Retinal pigment epithelial cell (primary cell): ENCODE data around the gene PGP.

Source experiments
- DNase-seq: peaks from one replicate; pipeline ENCODE4 v3.0.0-alpha.2; 2010; ENCODE audit warnings: low read depth
- H3K4me3 ChIP-seq: 2 replicates; pipeline ENCODE4 v1.5.1; 2011; ENCODE audit warnings: mild to moderate bottlenecking, low read length, control low read depth, moderate library complexity
- TF ChIP-seq, protein P1 (sequence below): conservative IDR thresholded peaks from 2 replicates; pipeline ENCODE4 v1.5.1; 2011; ENCODE audit warnings: low read depth, low read length, control low read depth, inconsistent platforms

The PGP gene

DNA sequence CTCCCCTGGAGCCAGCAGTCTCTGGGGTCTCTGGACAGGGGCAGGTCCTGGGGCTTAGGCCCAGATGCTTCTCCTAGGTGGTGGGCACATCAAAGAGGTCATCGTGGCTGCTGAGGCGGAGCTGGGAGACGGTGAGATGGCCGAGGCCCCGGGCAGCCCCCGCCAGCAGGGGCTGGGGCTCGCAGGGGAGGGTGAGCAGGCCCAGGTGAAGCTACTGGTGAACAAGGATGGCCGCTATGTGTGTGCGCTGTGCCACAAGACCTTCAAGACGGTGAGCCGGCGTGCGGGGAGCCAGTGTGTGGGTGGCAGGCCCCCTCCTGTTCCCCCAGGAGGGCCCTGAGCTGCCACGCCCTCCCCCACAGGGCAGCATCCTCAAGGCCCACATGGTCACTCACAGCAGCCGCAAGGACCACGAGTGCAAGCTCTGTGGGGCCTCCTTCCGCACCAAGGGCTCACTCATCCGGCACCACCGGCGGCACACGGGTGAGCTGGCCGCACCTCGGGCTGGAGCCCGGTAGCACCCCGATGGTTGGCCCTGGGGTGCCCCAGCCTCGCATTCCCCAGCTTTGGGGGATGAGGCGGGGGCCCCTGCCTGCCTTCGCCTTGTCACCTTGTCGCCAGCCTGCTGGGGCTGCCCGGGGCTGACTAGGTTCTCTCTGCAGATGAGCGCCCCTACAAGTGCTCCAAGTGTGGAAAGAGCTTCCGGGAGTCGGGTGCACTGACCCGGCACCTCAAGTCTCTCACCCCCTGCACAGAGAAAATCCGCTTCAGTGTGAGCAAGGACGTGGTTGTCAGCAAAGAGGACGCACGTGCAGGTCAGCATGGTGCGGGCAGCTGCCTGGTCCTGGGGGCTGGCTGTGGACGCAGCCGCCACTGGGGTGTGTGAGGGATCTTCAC lies 17.7 kb upstream of the PGP start:
- H3K4me3 ChIP-seq = no peak overlapping the region
- TF ChIP-seq, protein P1, sequence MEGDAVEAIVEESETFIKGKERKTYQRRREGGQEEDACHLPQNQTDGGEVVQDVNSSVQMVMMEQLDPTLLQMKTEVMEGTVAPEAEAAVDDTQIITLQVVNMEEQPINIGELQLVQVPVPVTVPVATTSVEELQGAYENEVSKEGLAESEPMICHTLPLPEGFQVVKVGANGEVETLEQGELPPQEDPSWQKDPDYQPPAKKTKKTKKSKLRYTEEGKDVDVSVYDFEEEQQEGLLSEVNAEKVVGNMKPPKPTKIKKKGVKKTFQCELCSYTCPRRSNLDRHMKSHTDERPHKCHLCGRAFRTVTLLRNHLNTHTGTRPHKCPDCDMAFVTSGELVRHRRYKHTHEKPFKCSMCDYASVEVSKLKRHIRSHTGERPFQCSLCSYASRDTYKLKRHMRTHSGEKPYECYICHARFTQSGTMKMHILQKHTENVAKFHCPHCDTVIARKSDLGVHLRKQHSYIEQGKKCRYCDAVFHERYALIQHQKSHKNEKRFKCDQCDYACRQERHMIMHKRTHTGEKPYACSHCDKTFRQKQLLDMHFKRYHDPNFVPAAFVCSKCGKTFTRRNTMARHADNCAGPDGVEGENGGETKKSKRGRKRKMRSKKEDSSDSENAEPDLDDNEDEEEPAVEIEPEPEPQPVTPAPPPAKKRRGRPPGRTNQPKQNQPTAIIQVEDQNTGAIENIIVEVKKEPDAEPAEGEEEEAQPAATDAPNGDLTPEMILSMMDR = no peak
- no peak for DNase-seq

DNA sequence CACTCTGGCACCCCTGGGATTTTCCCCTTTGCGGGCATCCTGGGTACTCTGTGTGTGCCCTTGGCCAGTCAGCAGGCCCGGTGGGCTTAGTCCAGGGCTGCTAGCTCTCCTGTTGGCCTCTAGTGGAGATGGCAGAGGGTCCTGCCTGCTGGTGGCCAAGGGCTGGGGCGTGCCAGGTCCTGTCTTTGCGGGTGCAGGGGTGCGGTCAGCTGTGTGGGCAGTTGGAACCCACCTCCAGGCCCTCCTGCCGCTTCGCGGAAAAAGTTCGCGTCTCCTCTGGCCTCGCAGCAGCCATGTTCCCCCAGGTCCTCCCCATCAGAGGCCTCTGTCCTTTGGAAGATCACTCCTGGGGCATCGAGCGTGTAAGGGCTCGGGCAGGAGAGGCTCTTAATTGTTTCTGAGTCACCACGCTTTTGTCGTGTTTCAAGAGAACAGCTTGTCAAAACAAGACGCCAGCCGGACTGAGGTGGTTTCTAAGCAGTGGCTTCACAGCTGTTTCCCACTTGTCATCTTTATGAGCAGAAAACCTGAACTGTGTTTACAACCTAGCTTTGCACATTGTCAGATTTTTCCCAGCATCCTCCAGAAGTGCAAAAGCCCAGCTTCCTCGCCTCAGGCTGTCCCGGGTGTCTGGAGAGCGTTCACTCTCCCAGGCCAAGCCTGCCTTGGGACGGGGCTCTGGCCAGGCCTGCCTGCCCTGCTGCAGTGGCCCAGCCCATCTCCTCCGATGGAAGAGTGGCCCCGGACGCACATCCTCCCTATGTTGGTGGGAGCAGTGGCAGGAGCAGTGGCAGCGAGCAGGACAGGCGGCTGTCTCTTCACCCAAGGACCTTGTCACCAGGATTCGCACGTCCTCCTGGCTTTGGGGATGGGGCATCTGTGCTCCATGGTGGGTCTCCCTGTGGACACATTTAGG lies 16.6 kb upstream of the PGP start:
- no peak for DNase-seq
- TF ChIP-seq, protein P1 = no peak
- H3K4me3 ChIP-seq = no peak overlapping the region

- no peak overlapping the region for H3K4me3 ChIP-seq
- TF ChIP-seq, protein P1 = no peak
- DNase-seq = no peak
Observed at GRCh38 chr16:2230376-2230775, 15.7 kb upstream of the PGP start.

- no peak overlapping the region for H3K4me3 ChIP-seq
- DNase-seq = no peak
- TF ChIP-seq, protein P1 = no peak
Observed at GRCh38 chr16:2229632-2230250, 15.1 kb upstream of the PGP start.

GRCh38 chr16:2229091-2229490 lies 14.5 kb upstream of the PGP start:
- no peak for DNase-seq
- TF ChIP-seq, protein P1 = no peak
- no peak overlapping the region for H3K4me3 ChIP-seq

DNA sequence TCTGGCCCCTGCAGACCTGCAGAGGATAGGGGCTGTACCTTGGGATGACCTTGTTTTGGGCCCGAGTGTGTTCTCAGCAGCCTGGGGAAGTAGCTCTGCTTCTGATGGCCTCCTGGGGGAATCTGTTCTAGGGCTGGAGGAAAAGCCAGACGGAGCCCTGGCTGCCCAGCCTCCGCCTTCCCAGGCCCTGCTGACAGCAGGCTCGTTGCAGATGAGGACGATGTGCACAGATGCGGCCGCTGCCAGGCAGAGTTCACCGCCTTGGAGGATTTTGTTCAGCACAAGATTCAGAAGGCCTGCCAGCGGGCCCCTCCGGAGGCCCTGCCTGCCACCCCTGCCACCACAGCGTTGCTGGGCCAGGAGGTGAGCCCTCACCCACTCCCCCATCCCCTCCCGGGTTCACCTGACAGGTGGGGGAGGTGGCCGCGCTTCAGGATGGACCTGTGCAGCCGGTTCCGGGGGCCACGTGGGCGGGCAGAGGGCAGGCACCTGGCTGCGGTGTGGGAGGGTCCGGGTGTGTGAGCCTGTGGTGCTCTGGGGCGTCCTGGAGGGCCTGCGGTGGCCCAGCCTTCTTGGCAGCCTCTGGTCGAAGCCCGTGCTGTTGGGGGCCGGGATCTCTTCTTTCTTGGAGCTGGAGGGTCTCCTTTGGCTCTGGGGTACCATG lies 13.7 kb upstream of the PGP start:
- DNase-seq = no peak
- H3K4me3 ChIP-seq = no peak overlapping the region
- TF ChIP-seq, protein P1 = no peak
